GM18517 (cell line): ENCODE results near the gene MYH7B.

Experiments used
- ATAC-seq: cut with Tn5 transposase; IDR thresholded peaks from one replicate; pipeline ENCODE4 v1.9.1; 2021; ENCODE audit warnings: mild to moderate bottlenecking, moderate library complexity; ENCODE audit not compliant: unreplicated experiment

MYH7B gene

GRCh38 chr20:34955231-34956040 is at the start of gene MYH7B, which contains the start of gene GSS:
Gene MYH7B, plus strand, starts transcription at chr20:34955868. Its CDS starts 22,138 bp downstream, at chr20:34978006.
Gene GSS, minus strand, starts transcription at chr20:34955806. Its CDS starts 3,954 bp downstream, at chr20:34951852.
- ATAC-seq: peak; percentile 75

DNA sequence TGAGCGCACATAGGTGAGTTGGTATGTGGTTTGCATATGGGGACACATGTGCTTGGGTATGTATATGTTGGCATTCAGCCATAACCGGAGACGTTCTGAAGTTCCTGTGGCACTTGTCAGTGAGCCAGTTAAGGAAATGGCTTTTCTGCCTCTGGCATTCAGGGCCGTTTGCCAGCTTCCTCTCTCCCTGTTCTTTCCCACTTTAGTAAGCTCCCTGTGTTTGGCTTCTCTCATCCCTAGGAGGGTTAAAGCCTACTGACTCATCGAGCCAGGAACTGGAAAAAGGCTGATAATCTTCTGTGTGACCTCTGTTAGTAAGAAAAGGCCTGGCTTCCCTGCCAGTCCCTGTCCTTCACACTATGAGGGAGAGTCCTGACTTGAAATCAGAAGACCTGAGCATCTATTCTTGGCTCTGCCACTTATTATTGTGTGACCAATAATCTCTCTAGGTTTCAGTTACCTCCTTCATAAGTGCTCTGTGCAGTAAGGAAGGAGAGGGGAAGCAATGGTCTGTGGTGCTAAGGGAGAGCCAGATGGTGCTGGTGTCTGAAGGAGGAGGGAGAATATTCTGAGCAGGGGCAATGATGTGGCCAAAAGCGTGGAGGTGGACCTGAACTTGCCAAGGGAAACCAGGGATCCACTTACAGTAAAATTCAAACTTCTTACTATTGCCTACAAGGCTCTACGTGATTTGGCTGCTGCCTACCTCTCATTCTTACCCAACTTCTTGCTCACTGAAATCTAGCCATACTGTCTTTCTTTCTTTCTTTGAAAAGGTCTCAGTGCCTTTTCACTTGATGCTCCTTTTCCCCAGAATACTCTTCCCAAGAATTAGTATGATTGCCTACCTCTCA is 47.8 kb upstream of the MYH7B start:
- no peak for ATAC-seq

- ATAC-seq: no peak
Observed at GRCh38 chr20:34915131-34915530, 40.5 kb upstream of the MYH7B start.

DNA sequence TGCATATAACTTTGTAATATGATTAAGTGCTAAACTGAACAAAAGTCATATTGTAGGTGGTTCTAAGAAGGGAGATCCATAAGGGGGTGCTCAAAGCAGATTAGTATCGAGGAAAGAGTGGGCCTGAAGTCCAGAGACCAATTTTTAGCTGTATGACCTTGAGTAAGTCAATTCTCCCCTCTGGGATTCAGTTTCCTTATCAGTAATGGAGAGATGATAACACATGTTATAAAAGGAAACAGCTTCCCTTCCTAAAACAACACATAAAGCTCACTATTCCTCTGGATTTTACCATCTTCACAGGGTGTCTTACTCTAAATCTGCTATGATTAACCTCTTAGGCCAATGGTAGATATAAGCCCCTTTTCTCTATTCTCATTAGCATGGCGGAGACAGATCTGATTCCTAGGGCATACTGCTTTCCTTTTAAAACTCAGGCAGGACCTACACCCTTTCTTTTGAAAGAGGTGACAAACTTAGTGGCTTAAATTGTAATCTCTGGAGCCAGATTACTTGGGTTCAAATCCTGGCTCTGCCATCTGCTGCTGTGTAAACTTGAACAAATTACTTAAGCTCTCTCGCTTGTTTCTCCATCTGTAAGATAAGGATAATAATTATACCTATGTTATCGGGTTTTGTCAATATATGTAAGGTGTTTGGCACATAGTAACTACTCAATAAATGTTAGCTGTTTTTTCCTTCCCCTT is 39.8 kb upstream of the MYH7B start:
- ATAC-seq: no peak

- no peak for ATAC-seq
Observed at GRCh38 chr20:34916774-34917354, 38.8 kb upstream of the MYH7B start.

DNA sequence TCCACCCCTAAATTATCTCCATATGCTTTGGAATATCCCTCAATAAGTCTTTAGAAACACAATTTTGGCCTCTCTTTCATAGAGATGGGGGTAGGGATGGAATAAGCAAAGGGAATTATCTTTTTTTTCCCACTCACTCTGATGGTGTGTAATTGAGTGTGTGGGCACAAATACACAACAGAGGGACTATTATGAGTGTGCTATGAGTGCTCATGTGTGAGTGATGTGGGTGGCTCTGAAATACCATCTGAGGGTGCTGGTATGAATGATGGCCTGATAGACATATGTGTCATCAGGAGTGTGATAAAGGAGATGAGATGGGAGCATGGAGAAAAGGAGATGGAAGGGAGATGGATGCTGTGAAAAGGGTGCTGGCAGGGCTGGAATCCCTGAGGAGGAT is 35.6 kb upstream of the MYH7B start:
- no peak for ATAC-seq

- no peak for ATAC-seq
Observed at GRCh38 chr20:34921436-34921835, 34.2 kb upstream of the MYH7B start.

GRCh38 chr20:34922654-34923381 is 32.9 kb upstream of the MYH7B start:
- no peak for ATAC-seq

DNA sequence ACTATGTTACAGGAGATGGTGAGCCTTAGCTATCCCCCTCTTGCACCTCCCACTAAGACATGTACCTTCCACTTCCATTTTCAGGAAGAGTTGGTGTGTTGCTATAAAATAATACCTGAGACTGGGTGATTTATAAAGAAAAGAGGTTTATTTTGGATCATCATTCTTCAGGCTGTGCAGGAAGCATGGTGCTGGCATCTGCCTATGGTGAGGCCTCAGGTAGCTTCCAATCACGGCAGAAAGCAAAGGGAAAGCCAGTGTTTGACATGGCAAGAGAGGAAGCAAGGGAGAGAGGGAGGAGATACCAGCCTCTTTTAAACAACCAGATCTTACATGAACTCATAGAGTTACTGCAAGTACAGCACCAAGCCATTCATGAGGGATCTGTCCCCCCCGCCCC is 32.3 kb upstream of the MYH7B start:
- no peak for ATAC-seq

GRCh38 chr20:34925341-34925740 is 30.3 kb upstream of the MYH7B start:
- no peak for ATAC-seq

DNA sequence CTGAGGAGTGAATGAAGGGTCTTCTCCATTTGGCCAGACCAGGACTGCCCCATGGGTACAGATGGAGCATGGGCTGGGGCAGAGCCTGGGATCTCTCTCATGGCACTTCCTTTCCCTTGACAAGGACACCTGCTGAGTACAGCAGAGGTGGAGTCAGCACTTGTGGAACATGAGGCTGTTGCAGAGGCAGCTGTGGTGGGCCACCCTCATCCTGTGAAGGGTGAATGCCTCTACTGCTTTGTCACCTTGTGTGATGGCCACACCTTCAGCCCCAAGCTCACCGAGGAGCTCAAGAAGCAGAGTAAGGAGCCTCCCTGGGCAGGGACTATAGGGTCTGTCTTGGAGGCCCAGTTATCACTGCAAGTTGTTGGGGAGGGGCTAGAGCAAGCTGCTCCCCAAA is 29.7 kb upstream of the MYH7B start:
- no peak for ATAC-seq

GRCh38 chr20:34926581-34926980 is 29.1 kb upstream of the MYH7B start:
- no peak for ATAC-seq

- ATAC-seq: no peak
Observed at GRCh38 chr20:34927736-34928135, 27.9 kb upstream of the MYH7B start.

- ATAC-seq: no peak
Observed at GRCh38 chr20:34928411-34928810, 27.3 kb upstream of the MYH7B start.

- ATAC-seq: no peak
Observed at GRCh38 chr20:34931771-34932170, 23.9 kb upstream of the MYH7B start.

DNA sequence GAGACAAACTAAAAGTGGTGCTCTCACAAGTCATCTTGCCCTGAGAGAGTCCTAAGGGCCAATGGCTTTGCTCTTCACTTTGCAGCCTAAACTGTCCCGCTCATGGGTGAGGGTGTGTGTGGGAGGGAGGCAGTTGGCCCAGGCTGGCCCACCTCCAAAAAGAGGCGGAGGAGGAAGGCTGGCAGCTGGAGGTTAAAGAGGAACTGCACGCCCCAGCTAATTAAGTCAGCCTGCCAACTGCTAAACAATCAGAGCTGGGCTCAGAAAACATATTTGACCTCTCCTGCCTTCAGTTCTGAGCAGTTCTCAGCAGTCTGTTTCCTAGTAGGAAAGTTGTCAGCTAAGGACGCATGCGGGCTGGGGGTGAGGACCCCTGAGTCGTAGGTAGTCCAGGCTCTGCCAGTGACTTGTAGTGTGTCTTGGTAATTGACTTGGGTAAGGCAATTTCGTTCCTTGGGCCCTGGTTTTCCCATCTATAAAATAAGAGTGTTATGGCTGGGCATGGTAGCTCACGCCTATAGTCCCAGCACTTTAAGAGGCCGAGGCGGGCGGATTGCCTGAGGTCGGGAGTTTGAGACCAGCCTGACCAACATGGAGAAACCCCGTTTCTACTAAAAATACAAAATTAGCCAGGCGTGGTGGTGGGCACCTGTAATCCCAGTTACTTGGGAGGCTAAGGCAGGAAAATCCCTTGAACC is 17.1 kb upstream of the MYH7B start:
- ATAC-seq: no peak

GRCh38 chr20:34940081-34940481 is 15.6 kb upstream of the MYH7B start:
- ATAC-seq: no peak

DNA sequence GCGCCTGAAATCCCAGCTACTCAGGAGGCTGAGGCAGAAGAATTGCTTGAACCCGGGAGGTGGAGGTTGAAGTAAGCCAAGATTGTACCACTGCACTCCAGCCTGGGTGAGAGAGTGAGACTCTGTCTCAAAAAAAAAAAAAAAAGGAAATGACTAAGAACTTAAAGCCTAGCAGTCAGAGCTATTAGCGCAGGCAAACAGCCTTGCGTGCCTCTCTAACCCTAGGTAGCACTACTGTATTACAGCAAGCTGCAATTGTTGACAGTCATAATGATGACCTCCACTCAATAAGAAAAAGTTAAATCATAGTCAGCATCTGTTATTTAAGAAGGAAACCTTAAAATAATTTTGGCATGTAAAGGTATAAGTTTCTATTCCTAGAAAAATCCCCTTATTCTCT is 14.4 kb upstream of the MYH7B start:
- ATAC-seq: no peak

DNA sequence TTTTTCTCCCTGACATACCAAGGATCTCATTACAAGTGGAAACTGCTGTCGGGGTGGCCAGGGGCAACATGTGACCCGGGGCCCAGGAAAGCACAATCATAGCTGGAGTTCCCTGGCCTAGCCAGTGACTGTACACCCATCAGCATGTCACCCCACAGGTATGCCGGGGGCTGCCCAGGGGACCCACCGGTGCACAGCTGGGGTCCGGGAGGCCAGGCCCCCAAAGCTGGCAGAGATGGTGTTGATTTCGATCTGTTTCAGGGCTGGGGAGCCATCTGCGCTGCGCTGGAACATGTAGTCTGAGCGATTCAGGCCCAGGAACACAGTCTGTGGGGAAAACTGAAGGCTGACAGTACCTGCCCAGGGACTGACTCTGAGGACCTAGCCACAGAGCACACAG is 13.4 kb upstream of the MYH7B start:
- ATAC-seq: no peak
